NCI-H524 treated with DMSO at 0.1 percent for 48 hours (cell line): ENCODE results near the gene BAIAP3.
"Not testable (repeated sequence)": the region's sequence is repeated elsewhere in the genome, so short reads cannot be mapped to it uniquely, and the experiment has no call there.

Source experiments
- DNase-seq: peaks from one replicate; lab custom pipeline; 2025; lab: John Stamatoyannopoulos, UW

Gene BAIAP3

DNA sequence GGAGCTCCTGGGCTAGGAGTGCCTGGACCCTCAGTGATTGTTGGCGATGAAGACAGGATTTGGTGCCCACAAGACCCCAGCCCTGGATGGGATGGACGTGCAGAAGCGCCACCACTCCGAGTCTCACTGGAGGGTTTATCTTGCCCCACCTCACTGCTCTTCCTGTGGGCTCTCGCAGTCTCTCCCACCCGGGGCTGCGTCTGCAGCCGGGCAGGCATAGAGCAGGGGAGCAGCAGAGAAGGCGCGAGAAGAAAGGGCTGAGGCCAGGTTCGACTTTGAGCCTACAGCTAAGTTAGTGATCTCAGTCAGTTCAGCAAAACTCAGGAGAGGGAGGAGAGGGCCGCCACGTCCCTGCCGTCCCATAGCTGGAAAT, 17.4 kb upstream of the BAIAP3 start:
- no peak for DNase-seq

- DNase-seq, result no peak
Measured at GRCh38 chr16:1317479-1318267, 15.8 kb upstream of the BAIAP3 start.

DNA sequence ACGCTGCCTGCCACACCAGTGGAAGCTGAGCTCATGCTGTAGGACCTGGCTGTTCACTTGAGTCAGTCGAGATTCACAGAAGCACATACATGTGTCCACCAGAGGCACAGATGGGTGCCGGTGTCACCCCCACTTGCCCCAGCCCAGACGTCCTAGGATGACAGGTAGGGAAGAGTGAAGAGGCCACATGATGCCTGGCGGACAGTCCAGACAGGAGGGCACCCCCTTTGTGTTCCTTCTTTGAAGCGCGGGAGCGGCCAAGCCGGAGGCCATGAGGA, 15.2 kb upstream of the BAIAP3 start:
- DNase-seq, result no peak

- DNase-seq, result no peak
Measured at GRCh38 chr16:1319041-1319440, 14.4 kb upstream of the BAIAP3 start.

DNA sequence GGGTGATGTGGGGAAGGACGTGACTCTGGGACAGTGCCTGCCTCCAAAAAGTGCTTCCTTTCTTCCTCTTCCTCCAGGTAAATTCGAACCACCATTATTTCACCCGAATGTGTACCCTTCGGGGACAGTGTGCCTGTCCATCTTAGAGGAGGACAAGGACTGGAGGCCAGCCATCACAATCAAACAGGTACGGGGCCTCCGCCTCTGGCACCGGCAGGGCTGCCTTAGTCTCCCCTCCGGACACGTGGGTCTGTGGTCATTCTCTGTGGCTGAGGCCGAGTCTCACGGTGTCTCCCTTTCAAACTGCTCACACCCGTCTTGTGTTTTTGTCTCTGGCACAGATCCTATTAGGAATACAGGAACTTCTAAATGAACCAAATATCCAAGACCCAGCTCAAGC, 13.3 kb upstream of the BAIAP3 start:
- DNase-seq, result no peak

DNA sequence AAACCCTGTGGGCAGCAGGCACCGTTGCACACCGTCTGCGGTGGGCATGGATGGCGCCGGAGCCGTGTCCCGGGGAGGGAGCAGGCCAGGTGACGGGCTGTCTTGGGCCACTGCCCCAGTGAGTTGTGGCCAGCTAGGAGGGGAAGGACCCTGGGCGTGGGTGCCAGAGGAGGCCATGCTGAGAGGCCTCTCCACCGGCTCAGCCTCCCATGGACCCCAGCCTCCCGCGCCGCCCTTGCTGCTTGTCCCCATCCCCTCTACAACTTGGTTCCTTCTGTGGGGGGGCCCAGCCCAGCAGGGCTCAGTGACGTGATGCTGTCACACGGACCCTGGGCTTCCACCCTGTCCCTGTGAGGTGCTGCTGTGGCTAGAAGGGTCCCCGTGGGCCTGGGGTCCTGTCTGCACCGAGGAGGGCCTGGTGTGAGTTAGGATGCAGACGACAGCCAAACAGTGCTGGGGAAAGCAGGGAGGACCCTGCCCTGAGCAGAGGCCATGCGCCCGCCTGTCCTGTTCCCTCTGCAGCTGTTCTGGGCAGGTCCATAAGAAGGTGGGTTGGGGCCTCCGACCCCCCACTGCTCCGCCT, 12.7 kb upstream of the BAIAP3 start:
- no peak for DNase-seq

DNA sequence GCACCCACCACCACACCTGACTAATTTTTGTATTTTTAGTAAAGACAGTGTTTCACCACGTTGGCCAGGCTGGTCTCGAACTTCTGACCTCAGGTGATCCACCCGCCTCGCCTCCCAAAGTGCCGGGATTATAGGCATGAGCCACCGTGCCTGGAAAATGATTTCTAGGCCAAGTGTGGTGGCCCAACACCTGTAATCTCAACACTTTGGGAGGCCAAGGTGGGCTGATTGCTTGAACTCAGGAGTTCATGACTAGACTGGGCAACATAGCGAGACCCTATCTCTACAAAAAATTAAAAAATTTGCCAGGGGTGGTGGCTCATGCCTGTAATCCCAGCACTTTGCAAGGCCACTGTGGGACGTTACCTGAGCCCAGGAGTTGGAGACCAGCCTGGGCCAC, 11.0 kb upstream of the BAIAP3 start:
- DNase-seq, result no peak

GRCh38 chr16:1323296-1324239, 9.9 kb upstream of the BAIAP3 start:
- no peak for DNase-seq

DNA sequence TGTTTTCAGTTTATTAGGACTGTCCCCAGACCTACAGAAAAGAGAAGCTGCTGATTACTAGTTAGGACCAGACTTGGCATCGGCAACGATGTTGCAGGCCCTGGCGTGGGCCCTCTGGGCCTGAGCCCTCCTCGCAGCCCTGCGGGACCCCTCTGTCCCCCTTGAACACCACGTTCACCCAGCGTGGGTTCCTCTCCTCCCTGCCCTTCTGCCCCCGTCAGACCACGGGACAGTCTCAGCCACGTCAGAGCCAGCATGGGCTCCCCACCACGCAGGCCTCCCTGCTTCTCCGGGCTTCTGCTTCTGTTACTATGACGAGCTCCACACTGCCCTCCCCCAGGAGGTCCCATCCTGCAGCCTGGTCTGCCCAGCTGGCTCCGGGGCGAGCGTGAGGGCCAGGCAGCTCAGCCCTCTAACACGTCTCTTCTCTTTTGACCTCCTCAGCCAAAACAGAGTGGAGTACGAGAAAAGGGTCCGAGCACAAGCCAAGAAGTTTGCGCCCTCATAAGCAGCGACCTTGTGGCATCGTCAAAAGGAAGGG, 9.1 kb upstream of the BAIAP3 start:
- DNase-seq, result no peak

DNA sequence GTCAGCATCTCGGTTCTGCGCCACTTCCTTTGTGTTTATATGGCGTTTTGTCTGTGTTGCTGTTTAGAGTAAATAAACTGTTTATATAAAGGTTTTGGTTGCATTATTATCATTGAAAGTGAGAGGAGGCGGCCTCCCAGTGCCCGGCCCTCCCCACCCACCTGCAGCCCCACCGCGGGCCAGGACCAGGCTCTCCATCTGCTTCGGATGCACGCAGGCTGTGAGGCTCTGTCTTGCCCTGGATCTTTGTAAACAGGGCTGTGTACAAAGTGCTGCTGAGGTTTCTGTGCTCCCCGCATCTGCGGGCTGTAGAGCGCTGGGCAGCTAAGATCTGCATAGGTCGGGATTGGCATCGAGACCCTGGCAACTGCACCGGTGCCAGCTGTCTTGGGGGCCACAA, 8.2 kb upstream of the BAIAP3 start:
- no peak for DNase-seq

DNA sequence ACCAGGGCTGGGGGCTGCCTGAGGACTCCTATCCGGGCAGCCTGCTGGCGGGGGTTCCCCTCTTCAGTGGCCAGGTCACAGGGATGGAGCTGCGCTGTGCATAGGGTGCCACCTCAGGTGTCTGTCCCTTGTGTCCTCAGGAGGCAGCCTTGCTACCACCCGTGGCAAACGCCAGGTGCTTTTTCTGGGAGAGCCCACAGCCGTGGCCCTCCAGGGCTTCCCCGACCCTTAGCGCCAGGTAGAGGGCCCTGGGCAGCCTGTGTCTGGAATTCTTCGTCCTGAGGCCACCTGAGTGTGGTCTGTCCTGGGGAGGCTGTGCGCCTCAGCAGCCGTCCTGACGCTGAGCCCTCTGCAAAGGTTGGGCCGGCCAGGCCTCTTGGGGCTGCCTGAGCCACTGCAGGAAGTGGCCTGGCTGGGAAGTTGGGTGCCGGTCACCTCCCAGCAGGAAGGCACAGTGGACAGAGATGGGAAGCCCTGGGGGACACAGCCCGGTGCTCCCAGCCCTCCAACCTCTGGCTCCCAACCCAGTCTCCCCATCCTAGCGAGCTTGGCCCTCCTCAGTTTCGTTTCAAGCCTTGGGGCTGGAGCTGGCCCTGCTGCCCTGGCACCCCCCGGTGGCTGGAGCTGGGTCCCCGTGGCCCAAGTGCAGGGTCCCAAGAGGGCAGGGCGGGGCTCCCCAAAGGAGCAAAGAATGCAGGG, 7.6 kb upstream of the BAIAP3 start:
- DNase-seq, result no peak

GRCh38 chr16:1326391-1326790, 7.1 kb upstream of the BAIAP3 start:
- DNase-seq, result no peak

DNA sequence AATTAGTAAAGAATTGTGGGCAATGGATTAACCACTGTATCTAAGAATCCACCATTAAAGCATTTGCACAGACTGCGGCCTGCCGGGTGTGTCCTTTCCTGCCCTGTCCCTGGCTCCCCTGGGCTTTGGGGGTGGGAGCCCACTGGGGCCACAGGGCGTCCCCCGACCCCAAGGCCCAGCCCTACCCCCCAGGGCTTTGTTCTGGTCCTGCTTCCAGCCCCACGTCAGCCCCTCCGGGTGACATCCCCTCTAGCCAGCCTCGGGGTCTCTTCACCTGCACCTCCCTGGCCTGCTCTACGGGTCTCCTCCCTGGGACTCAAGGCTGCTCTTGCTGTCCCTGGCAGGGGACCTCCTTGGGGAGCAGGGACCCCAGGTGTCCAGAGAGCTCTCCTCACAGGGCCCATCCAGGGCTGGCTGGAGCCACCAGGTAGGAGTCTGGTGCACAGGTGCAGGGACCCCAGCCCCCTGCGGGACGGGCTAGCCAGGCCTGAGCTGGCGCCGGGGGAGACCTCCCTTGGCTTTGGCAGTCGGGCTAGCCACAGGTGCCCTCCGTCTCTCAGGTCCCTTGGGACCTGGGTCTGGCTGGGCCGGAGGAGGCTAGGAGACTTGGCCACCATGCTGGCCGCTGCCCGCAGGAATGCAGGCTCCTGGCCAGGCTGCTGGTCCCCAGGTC, 6.4 kb upstream of the BAIAP3 start:
- no peak for DNase-seq

GRCh38 chr16:1327619-1327947, 5.9 kb upstream of the BAIAP3 start:
- no peak for DNase-seq

GRCh38 chr16:1328136-1328535, 5.3 kb upstream of the BAIAP3 start:
- not testable (repeated sequence) for DNase-seq

- not testable (repeated sequence) for DNase-seq
Measured at GRCh38 chr16:1328961-1329360, 4.5 kb upstream of the BAIAP3 start.

DNA sequence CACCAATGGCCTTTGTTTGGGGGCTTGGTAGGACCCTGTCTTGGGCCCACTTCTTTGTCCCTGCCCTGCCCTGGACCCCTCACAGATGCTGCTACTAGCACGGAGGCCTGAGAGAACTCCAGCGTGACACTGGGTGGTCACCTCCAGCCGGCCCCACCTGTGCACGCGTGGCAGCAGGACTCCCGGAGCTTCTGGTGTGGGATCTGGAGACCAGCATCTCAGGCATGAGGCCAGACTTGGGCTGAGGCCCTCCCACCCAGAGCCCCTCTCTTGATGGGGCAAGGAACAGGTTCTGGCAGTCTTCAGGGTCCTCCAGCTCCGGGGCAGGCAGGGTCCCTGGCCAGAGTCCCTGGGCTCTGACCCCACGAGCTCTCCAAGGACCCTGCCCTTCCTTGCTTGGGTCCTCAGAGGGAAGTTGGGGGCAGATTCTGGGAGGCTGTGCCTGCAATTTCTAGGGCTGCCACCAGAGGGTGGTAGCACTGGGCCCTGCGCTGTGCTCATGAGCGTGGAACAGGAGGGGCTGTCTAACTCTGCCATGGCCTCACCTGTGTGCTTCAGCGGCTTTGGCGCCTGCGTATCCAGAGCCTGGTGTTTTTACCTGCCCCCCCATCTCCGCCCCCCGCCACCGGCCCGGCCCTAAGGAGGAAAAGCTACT, 3.1 kb upstream of the BAIAP3 start:
- no peak for DNase-seq

- DNase-seq, result no peak
Measured at GRCh38 chr16:1330931-1331711, 2.3 kb upstream of the BAIAP3 start.

- DNase-seq, result no peak
Measured at GRCh38 chr16:1331712-1332617, 1.5 kb upstream of the BAIAP3 start.
